ENCODE results near the gene RNF224. TPM values are rescaled to one million over a fixed set of nuclear protein-coding genes. Genes with fewer than 3 reads are reported as not detected.

The RNF224 gene
- total and polyA plus RNA-seq, 10 of the 15 experiments (the other 5 are each of a cell fraction or from before 2014, with no cell fraction given), result not detected

GRCh38 chr9:137205126-137206069, 21.9 kb upstream of the RNF224 start, which contains the start of the genes NDOR1 and TMEM203:
NDOR1 (plus strand) TSS chr9:137205700; CDS start chr9:137205778, 78 bp downstream.
TMEM203 (minus strand) TSS chr9:137205648; CDS start chr9:137205414, 234 bp downstream.
- Histone ChIP-seq H3K79me2 (ENCODE audit: control insufficient read depth, insufficient read depth, low read length) (peaks cover 45% of the 10 kb centered on the region), H3K4me3 (peak within 1 kb of the TSS; percentile 95), H3K9me3 (replicated peaks; ENCODE audit: control insufficient read depth, insufficient read depth, low read length) (no peaks in the 10 kb centered on the region), H3K36me3 (ENCODE audit: control insufficient read depth in 2 of 2, insufficient read depth in 2 of 2, low read length in 1 of 2) (0 out of 4 replicates have a peak, but pooled peaks cover 0 to 4% of the 10 kb centered on the region in 2 experiments), H3K4me2 (ENCODE audit: control insufficient read depth, insufficient read depth) (peak within 1 kb of the TSS; percentile 93), H3K9ac (ENCODE audit: control insufficient read depth, insufficient read depth, low read length) (peak within 1 kb of the TSS; percentile 98), H3K4me1 (ENCODE audit: control insufficient read depth, insufficient read depth, low read length) (peaks cover 38% of the 10 kb centered on the region), H4K20me1 (ENCODE audit: control insufficient read depth, insufficient read depth) (no peaks in the 10 kb centered on the region), H3K27ac (ENCODE audit: control insufficient read depth, insufficient read depth) (peak within 1 kb of the TSS; percentile 75), H2AFZ (ENCODE audit: control insufficient read depth, low read depth, low read length) (peak within 1 kb of the TSS; percentile 81), H3K27me3 (replicated peaks in 1 of 2; ENCODE audit: control insufficient read depth in 2 of 2, insufficient read depth in 2 of 2, low read length in 1 of 2) (no peaks in the 10 kb centered on the region)
- in situ Hi-C loops (cut with MboI), result no loop called here
- POLR2A ChIA-PET, result interaction anchor here (1.3 to 8.0 kb wide), 8 partner anchors 16 to 136 kb away, joined by 3 to 68 read pairs (median 6); partner anchors contain the start of genes CYSRT1, MAN1B1, NELFB and RNF208
- no TSS peak for BruUV-seq (replicated peaks)
- 1% methylated on average over 93 of the region's 98 CpGs for WGBS (ENCODE audit: insufficient coverage, insufficient replicate concordance, low lambda C conversion rate, missing lambda C conversion rate)
- DNase-seq (ENCODE audit: low read depth, low spot score) (peak; percentile 19), ATAC-seq (peak; percentile 64), FAIRE-seq (peak; percentile 27)
- CTCF ChIA-PET, result interaction anchor here (1.3 to 2.2 kb wide), 6 partner anchors 16 to 137 kb away, joined by 3 to 10 read pairs (median 6); partner anchors contain the start of genes ANAPC2, RNF224 and SSNA1
- RAD21 ChIA-PET (ENCODE audit: unreplicated experiment), result interaction anchor here (1.3 to 1.6 kb wide), 3 partner anchors 16 to 17 kb away, joined by 3 to 9 read pairs (median 5); partner anchors contain the start of genes RNF208 and SSNA1
- SMC1A ChIA-PET (ENCODE audit: uncharacterized antibody, unreplicated experiment), result no interaction called here
- intact Hi-C loops (cut with micrococcal nuclease; ENCODE audit: unreplicated experiment), result no loop called here
- TF ChIP-seq FOXK2 (IDR thresholded peaks at IDR 0.05) (no peak), BHLHE40 (IDR thresholded peaks at IDR 0.05; ENCODE audit: borderline replicate concordance in 1 of 2, low read depth in 2 of 2, low read length in 1 of 2) (peak; percentile 11 to 76; a peak in 2 of 4 replicates), NR2C1 (IDR thresholded peaks at IDR 0.05) (peak; percentile 58), CEBPZ (IDR thresholded peaks at IDR 0.05; ENCODE audit: low read depth, low read length) (peak; percentile 39; the same call in 1 of the 2 replicates), STAT1 (conservative IDR thresholded peaks at IDR 0.05) (peak; percentile 35; the same call in 1 of the 2 replicates), SMAD1 (IDR thresholded peaks at IDR 0.05; ENCODE audit: low read depth, partially characterized antibody) (no peak), SMAD5 (IDR thresholded peaks at IDR 0.05; ENCODE audit: low read depth) (peak; percentile 47), RBBP5 (conservative IDR thresholded peaks at IDR 0.05) (no peak), HSF1 (IDR thresholded peaks at IDR 0.05; ENCODE audit: low read depth, low read length) (no peak), MXI1 (IDR thresholded peaks at IDR 0.05; ENCODE audit: low read depth, low read length) (peak; percentile 89), E2F4 (IDR thresholded peaks at IDR 0.05; ENCODE audit: low read depth, low read length) (peak; percentile 88), POLR2A (IDR thresholded peaks at IDR 0.05; ENCODE audit: low read depth, low read length) (peak; percentile 92), TAF1 (IDR thresholded peaks at IDR 0.05; ENCODE audit: borderline replicate concordance, low read depth, low read length) (peak; percentile 80; the same call in 1 of the 2 replicates), GATAD2B (conservative IDR thresholded peaks at IDR 0.05; ENCODE audit: low read depth) (peak; percentile 88), CBFB (IDR thresholded peaks at IDR 0.05; ENCODE audit: low read depth) (0 out of 2 replicates have a peak, but pooled peaks have one; percentile 25), POU2F2 (IDR thresholded peaks at IDR 0.05; ENCODE audit: borderline replicate concordance, low read depth, low read length) (peak; percentile 78; the same call in 1 of the 3 replicates), RAD51 (IDR thresholded peaks at IDR 0.05) (no peak), RUNX3 (IDR thresholded peaks at IDR 0.05; ENCODE audit: low read length) (peak; percentile 44)

Data from GM12878 (cell line).